Measurements from ENCODE around the gene CDK2. TPM values are rescaled to one million over a fixed set of nuclear protein-coding genes. Genes with fewer than 3 reads are reported as not detected.
A peak's percentile ranks its signal among the peaks of the same experiment; 100 is the strongest.

CDK2 gene
- total and polyA plus RNA-seq, 9 of the 15 experiments (the other 6 are each of a cell fraction or from before 2014, with no cell fraction given) = 17.4 to 213 (median 109) TPM

GRCh38 chr12:55973599-55974307, 7.1 kb downstream of the CDK2 start, which contains the start of gene RAB5B (continued):
- TF ChIP-seq USF2 (CRISPR knock-in tag; IDR thresholded peaks at IDR 0.05) (no peak), NEUROD1 (IDR thresholded peaks at IDR 0.05; ENCODE audit: borderline replicate concordance, low read depth, low read length, partially characterized antibody) (peak; percentile 100), FIP1L1 (IDR thresholded peaks at IDR 0.05; ENCODE audit: low read depth, low read length, poor library complexity, severe bottlenecking) (peak; percentile 88), NR2C2 (CRISPR knock-in tag; IDR thresholded peaks at IDR 0.05) (no peak; the same call in 1 of the 2 replicates), NR2C2 (tag; IDR thresholded peaks at IDR 0.05) (peak; percentile 95), ZNF639 (CRISPR knock-in tag; conservative IDR thresholded peaks at IDR 0.05 in 1 of 2, IDR thresholded peaks at IDR 0.05 in 1 of 2) (no peak), MBD2 (IDR thresholded peaks at IDR 0.05; ENCODE audit: borderline replicate concordance, low read depth) (peak; percentile 100), ATF1 (CRISPR knock-in tag; IDR thresholded peaks at IDR 0.05) (peak; percentile 57; the same call in 1 of the 2 replicates), ATF1 (tag; IDR thresholded peaks at IDR 0.05) (peak; percentile 99), KLF6 (CRISPR knock-in tag; IDR thresholded peaks at IDR 0.05; ENCODE audit: borderline replicate concordance) (peak; percentile 28; the same call in 1 of the 2 replicates), DEAF1 (CRISPR knock-in tag; IDR thresholded peaks at IDR 0.05) (no peak), SP1 (CRISPR knock-in tag; IDR thresholded peaks at IDR 0.05) (peak; percentile 99), VEZF1 (CRISPR knock-in tag; IDR thresholded peaks at IDR 0.05) (peak; percentile 99), KLF10 (CRISPR knock-in tag; IDR thresholded peaks at IDR 0.05) (no peak), GABPA (tag; conservative IDR thresholded peaks at IDR 0.05; ENCODE audit: low read depth) (0 out of 2 replicates have a peak, but pooled peaks have one; percentile 46), HCFC1 (IDR thresholded peaks at IDR 0.05; ENCODE audit: low read depth, low read length) (peak; percentile 45), HOMEZ (CRISPR knock-in tag; IDR thresholded peaks at IDR 0.05) (no peak)
